ENCODE measurements around the gene DLG2.

DNA sequence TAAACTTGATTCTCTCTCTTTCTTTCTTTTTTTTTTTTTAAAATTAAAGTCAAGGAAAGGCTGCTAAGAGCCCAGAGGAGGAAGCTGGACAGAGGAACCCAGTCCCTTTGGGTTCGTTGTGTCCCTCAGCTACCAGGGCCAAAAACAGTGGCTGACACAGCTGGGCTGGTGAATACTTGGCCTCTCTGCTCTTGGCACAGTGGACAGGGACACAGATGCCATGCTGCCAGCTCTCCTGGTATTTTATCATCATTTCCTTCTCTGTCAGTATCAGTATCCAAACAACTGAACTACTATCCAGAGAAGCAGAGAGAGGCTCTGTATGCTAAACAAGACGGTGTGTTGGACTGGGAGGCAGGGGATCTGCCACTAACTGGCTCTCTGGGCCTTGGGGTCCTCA, 2217.3 kb downstream of the DLG2 start:
- TF ChIP-seq, protein P1, sequence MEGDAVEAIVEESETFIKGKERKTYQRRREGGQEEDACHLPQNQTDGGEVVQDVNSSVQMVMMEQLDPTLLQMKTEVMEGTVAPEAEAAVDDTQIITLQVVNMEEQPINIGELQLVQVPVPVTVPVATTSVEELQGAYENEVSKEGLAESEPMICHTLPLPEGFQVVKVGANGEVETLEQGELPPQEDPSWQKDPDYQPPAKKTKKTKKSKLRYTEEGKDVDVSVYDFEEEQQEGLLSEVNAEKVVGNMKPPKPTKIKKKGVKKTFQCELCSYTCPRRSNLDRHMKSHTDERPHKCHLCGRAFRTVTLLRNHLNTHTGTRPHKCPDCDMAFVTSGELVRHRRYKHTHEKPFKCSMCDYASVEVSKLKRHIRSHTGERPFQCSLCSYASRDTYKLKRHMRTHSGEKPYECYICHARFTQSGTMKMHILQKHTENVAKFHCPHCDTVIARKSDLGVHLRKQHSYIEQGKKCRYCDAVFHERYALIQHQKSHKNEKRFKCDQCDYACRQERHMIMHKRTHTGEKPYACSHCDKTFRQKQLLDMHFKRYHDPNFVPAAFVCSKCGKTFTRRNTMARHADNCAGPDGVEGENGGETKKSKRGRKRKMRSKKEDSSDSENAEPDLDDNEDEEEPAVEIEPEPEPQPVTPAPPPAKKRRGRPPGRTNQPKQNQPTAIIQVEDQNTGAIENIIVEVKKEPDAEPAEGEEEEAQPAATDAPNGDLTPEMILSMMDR (IDR thresholded peaks at IDR 0.05; ENCODE audit: low read length), result no peak
- TF ChIP-seq EZH2 (IDR thresholded peaks at IDR 0.05; ENCODE audit: borderline replicate concordance, low read length), result no peak

All from OCI-LY1 (cell line).